AG08396 (cell line): ENCODE results near the gene SMAP2.
"Not testable (repeated sequence)": the region's sequence is repeated elsewhere in the genome, so short reads cannot be mapped to it uniquely, and the experiment has no call there.

ENCODE experiments used
- DNase-seq: peaks from one replicate; pipeline ENCODE4 v3.0.0; 2012; ENCODE audit warnings: low spot score, mixed read lengths

SMAP2 gene

GRCh38 chr1:40372658-40373322 lies 737 bp upstream of the SMAP2 start:
- DNase-seq, result no peak

- DNase-seq, result no peak
Observed at GRCh38 chr1:40377512-40377911, 4.0 kb downstream of the SMAP2 start.

GRCh38 chr1:40379785-40380452 lies 6.4 kb downstream of the SMAP2 start:
- no peak for DNase-seq

GRCh38 chr1:40380817-40381216 lies 7.3 kb downstream of the SMAP2 start:
- DNase-seq, result no peak

- DNase-seq, result no peak
Observed at GRCh38 chr1:40381268-40382107, 8.0 kb downstream of the SMAP2 start.

- DNase-seq, result no peak
Observed at GRCh38 chr1:40382108-40382460, 8.6 kb downstream of the SMAP2 start.

- DNase-seq, result no peak
Observed at GRCh38 chr1:40382601-40383000, 9.1 kb downstream of the SMAP2 start.

- DNase-seq, result no peak
Observed at GRCh38 chr1:40383095-40383487, 9.6 kb downstream of the SMAP2 start.

GRCh38 chr1:40383488-40384412 lies 10.2 kb downstream of the SMAP2 start:
- DNase-seq, result peak; percentile 26

GRCh38 chr1:40384413-40384762 lies 10.9 kb downstream of the SMAP2 start:
- DNase-seq, result no peak

- DNase-seq, result no peak
Observed at GRCh38 chr1:40384887-40385286, 11.4 kb downstream of the SMAP2 start.

GRCh38 chr1:40385437-40386358 lies 12.2 kb downstream of the SMAP2 start:
- DNase-seq, result no peak

- no peak for DNase-seq
Observed at GRCh38 chr1:40386359-40386723, 12.8 kb downstream of the SMAP2 start.

GRCh38 chr1:40386796-40387195 lies 13.3 kb downstream of the SMAP2 start:
- no peak for DNase-seq

- DNase-seq, result not testable (repeated sequence)
Observed at GRCh38 chr1:40387381-40388306, 14.1 kb downstream of the SMAP2 start.

GRCh38 chr1:40388456-40389321 lies 15.2 kb downstream of the SMAP2 start:
- DNase-seq, result not testable (repeated sequence)

- no peak for DNase-seq
Observed at GRCh38 chr1:40389322-40389803, 15.8 kb downstream of the SMAP2 start.

- DNase-seq, result peak; percentile 77
Observed at GRCh38 chr1:40389871-40390560, 16.5 kb downstream of the SMAP2 start.
